Coronary artery (tissue), 2 donors: ENCODE data around the gene TPGS2.

Experiments used
- DNase-seq: peaks from one replicate; pipeline ENCODE4 v3.0.0-alpha.2; 2017; ENCODE audit warnings: low spot score
- H3K27ac ChIP-seq, 2 donors: fragments of 200-600 bp; sonication (generic); one replicate each; pipeline ENCODE4 v1.5.1; 2016 to 2019
- H3K4me3 ChIP-seq: fragments of 200-600 bp; sonication (generic); 2 replicates; pipeline ENCODE4 v1.5.1; 2016; ENCODE audit warnings: mild to moderate bottlenecking, moderate library complexity
- TF ChIP-seq, protein P1 (sequence below): fragments of 200-600 bp; sonication (generic); IDR thresholded peaks from one replicate; pipeline ENCODE4 v1.5.1; 2019; ENCODE audit warnings: antibody characterized with exemption

Gene TPGS2

DNA sequence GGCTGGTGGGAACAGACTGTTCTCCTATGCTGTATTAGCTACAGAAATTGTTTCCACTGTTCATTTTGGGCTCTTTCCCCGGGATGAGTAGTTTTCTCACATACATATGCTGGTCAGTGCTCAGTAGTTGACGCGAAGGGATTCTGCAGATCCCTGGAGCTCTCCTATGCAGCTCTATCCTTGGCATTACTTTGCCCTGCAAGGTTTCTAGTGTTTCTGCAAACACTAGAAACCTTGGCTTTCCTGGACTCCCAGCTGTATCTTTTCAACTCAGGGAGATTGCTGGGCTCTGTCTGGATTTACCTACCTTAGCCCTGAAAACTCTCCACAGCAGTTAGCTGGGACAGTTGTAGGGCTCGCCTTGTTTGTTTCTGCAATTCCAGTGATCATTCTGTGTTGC lies 11.0 kb upstream of the TPGS2 start:
- TF ChIP-seq, protein P1, sequence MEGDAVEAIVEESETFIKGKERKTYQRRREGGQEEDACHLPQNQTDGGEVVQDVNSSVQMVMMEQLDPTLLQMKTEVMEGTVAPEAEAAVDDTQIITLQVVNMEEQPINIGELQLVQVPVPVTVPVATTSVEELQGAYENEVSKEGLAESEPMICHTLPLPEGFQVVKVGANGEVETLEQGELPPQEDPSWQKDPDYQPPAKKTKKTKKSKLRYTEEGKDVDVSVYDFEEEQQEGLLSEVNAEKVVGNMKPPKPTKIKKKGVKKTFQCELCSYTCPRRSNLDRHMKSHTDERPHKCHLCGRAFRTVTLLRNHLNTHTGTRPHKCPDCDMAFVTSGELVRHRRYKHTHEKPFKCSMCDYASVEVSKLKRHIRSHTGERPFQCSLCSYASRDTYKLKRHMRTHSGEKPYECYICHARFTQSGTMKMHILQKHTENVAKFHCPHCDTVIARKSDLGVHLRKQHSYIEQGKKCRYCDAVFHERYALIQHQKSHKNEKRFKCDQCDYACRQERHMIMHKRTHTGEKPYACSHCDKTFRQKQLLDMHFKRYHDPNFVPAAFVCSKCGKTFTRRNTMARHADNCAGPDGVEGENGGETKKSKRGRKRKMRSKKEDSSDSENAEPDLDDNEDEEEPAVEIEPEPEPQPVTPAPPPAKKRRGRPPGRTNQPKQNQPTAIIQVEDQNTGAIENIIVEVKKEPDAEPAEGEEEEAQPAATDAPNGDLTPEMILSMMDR, result no peak
- Histone ChIP-seq H3K4me3 (no peak overlapping the region), H3K27ac (no peak overlapping the region)
- no peak for DNase-seq

DNA sequence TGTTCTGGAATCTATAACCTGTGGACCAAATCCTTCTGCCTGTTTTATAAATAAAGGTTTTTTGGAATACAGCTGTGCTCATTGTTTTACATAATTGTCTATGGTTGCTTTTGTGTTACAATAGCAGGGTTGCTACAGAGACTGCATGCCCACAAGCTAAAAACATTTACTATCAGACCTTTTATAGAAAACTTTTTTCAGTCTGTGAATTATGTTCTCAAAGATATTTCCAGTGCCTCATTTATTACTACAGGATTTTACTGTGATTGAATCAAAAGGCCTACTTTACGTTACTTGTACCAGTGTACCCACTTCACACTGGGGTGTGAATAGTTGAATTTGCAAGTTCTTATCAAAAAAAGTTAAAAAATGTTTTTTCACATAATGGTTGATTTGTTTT lies 7.1 kb upstream of the TPGS2 start:
- DNase-seq, result no peak
- TF ChIP-seq, protein P1, result no peak
- no peak overlapping the region for H3K27ac ChIP-seq
- H3K4me3 ChIP-seq, result no peak overlapping the region

DNA sequence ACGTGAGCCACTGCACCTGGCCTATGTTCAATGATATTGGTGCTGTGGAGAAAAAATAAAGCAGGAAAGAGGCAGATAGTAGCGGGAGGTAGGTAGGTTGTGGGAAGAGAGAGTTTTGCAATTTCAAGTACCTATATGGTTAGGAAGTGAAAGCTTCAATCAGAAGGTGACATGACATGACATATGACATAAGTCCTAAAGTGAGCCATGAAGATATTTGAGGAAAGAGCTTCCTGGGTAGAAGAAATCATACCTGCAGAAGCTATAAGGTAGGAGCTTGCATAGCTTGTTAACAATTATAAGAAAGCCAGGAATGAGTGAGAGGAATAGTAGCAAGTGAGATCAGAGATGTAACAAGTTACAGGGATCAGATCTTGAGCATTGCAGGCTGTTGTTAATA lies 4.3 kb upstream of the TPGS2 start:
- TF ChIP-seq, protein P1, result no peak
- no peak for DNase-seq
- Histone ChIP-seq H3K27ac (no peak overlapping the region), H3K4me3 (no peak overlapping the region)

DNA sequence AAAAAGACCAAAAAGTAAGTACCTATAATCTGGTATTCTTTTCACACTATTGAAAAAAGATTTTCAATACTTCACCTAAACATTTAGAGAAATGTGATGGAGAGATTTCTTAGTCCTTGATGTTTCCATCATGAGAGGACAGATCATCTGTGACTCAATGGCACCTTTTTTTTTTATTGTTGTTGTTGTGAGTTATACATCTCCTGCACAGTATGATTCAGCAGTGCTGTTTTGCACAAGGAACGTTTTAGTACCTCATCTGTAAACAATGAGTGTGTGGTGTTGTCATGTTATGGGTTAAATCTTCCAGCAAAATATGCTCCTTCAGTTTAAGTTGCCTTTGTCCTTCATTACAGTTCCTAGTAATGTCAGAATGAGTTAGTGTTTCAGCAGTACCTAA lies 2.3 kb upstream of the TPGS2 start:
- TF ChIP-seq, protein P1, result no peak
- no peak for DNase-seq
- Histone ChIP-seq H3K4me3 (no peak overlapping the region), H3K27ac (no peak overlapping the region)

DNA sequence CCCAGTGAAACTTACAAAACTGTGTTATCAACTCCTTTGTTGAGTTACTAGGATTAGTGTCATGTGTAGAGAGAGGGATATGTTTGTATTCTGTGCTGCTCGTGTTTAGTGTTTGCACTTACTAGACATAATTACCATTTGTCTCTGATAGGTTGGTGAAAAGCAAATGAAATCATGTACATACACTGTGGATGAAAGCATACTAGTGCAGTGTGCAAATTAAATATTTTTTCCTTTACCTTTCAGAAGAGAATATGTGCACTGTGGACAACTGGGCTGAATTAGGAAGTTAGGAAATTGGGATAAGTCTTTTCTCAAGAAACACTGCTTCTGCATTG lies 1.3 kb upstream of the TPGS2 start:
- DNase-seq, result no peak
- no peak overlapping the region for H3K27ac ChIP-seq
- TF ChIP-seq, protein P1, result no peak
- H3K4me3 ChIP-seq, result peak overlapping the region; percentile 78

DNA sequence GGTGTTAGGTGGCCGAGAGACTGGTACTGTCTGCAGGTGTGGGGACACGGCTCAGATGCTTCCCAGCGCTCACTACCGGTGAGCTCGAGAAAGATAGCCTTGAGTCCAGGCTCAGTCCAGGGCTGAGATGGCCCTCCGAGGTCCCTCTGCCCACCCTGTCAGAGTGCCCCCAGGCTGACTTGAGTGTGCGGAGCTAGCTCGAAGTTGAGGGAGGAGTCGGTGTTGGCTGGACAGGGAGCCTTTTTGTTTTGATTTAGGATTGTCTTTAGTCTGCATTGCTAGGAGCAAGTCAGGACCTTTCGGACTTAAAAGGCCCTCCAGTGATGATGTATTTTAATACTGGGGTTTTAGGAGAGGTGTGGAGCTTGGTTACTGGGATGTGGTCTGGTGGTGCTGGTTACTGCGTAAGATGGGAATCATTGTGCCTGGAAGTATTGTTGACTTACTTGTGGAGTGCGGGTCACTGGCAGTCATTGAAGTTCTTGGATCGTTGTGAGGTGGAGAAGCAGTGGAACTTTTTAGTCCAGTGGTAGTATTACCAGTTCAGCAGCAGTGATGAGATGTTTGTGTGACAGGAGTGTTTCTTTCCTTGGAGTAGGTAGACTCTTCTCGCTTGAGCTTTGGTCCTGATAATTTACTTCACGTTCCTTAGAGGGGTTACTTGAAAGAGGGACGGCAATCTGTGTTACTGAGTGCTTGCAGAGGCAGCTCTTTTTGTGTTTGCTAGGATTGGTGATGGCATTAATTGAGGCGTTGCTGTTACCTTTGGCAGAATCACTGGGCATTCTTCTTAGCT lies 758 bp upstream of the TPGS2 start:
- Histone ChIP-seq H3K4me3 (peak overlapping the region; percentile 78), H3K27ac (peak overlapping the region; percentile 78 to 81)
- DNase-seq, result no peak
- TF ChIP-seq, protein P1, result no peak

DNA sequence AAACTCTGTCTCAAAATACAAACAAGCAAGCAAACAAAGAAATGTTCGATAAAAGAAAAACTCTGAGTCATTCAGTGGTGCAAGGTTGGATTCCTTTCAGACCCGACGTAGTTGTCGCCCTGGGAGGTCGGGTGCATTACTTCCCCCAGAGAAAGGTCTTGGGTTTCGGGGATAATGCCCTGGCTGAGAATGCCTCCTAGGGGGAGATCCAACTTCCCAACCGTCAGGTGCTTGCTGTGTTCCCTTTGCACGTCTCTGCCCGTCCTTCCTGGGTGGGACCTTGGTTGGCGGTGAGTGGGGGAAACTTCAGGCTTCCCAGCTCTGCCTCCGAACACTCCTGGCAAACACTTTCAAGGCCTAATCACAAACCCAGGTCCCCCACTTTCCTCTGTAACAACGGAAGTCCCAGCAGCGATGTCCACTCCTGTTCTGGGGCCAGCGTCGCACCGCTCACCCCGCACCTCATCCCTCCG lies 609 bp downstream of the TPGS2 start:
- Histone ChIP-seq H3K4me3 (peak overlapping the region; percentile 78), H3K27ac (peak overlapping the region; percentile 78 to 81)
- TF ChIP-seq, protein P1, result no peak
- DNase-seq, result no peak
